ENCODE results near the gene HADHA.

GRCh38 chr2:26184121-26184520 is 60.3 kb downstream of the HADHA start:
- TF ChIP-seq, protein P1, sequence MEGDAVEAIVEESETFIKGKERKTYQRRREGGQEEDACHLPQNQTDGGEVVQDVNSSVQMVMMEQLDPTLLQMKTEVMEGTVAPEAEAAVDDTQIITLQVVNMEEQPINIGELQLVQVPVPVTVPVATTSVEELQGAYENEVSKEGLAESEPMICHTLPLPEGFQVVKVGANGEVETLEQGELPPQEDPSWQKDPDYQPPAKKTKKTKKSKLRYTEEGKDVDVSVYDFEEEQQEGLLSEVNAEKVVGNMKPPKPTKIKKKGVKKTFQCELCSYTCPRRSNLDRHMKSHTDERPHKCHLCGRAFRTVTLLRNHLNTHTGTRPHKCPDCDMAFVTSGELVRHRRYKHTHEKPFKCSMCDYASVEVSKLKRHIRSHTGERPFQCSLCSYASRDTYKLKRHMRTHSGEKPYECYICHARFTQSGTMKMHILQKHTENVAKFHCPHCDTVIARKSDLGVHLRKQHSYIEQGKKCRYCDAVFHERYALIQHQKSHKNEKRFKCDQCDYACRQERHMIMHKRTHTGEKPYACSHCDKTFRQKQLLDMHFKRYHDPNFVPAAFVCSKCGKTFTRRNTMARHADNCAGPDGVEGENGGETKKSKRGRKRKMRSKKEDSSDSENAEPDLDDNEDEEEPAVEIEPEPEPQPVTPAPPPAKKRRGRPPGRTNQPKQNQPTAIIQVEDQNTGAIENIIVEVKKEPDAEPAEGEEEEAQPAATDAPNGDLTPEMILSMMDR (optimal IDR thresholded peaks at IDR 0.05 in 1 of 3, IDR thresholded peaks at IDR 0.05 in 1 of 3, conservative IDR thresholded peaks at IDR 0.05 in 1 of 3; ENCODE audit: extremely low read depth in 1 of 3, insufficient read depth in 2 of 3, low read length in 3 of 3): no peak
- TF ChIP-seq EZH2 (IDR thresholded peaks at IDR 0.05; ENCODE audit: low read length): no peak

Measured in keratinocyte (primary cell).